Activated T-helper 17 cell treated with anti-CD3 and anti-CD28 coated beads, Interleukin-2, amount 50 U/mL, for 72 hours (primary cell): ENCODE results near the gene OR4A47. TPM values are rescaled to one million over a fixed set of nuclear protein-coding genes. Genes with fewer than 3 reads are reported as not detected.
"Not testable (repeated sequence)": the region's sequence is repeated elsewhere in the genome, so short reads cannot be mapped to it uniquely, and the experiment has no call there.

ENCODE experiments used
- ATAC-seq: fragments of 150-1000 bp; cut with Tn5 transposase; replicated peaks from 2 replicates; pipeline ENCODE4 v1.10.0; 2021; ENCODE audit warnings: mild to moderate bottlenecking, moderate library complexity
- H3K27ac Mint-ChIP-seq: one replicate; pipeline ENCODE4 v1.8.0; 2022; ENCODE audit warnings: mixed read lengths
- H3K27me3 Mint-ChIP-seq: one replicate; pipeline ENCODE4 v1.8.0; 2022; ENCODE audit warnings: mixed read lengths
- H3K36me3 Mint-ChIP-seq: one replicate; pipeline ENCODE4 v1.8.0; 2022; ENCODE audit warnings: low read depth, mild to moderate bottlenecking, mixed read lengths
- H3K4me1 Mint-ChIP-seq: one replicate; pipeline ENCODE4 v1.8.0; 2022; ENCODE audit warnings: mixed read lengths
- H3K4me3 Mint-ChIP-seq: one replicate; pipeline ENCODE4 v1.8.0; 2022; ENCODE audit warnings: mild to moderate bottlenecking, mixed read lengths
- H3K9me3 Mint-ChIP-seq: one replicate; pipeline ENCODE4 v1.8.0; 2022; ENCODE audit warnings: mixed read lengths
- total RNA-seq, 2 donors: library from RNA; stranded (reverse); gene quantifications; one replicate each; pipeline ENCODE4 v1.2.3, GENCODE V29; 2022

The OR4A47 gene
- total RNA-seq, result not detected

- not testable (repeated sequence) for H3K4me3 Mint-ChIP-seq, H3K27me3 Mint-ChIP-seq, H3K27ac Mint-ChIP-seq, H3K36me3 Mint-ChIP-seq, H3K9me3 Mint-ChIP-seq, H3K4me1 Mint-ChIP-seq, ATAC-seq
Observed at GRCh38 chr11:48488493-48488892, at the start of gene OR4A47. TSS of gene OR4A47 (plus strand) at chr11:48488793. CDS start at chr11:48488793, 0 bp downstream.

- H3K36me3 Mint-ChIP-seq, ATAC-seq, H3K4me3 Mint-ChIP-seq, H3K27ac Mint-ChIP-seq, H3K4me1 Mint-ChIP-seq: not testable (repeated sequence)
- Mint-ChIP-seq H3K27me3 (peaks cover 16% of the 10 kb centered on the region), H3K9me3 (peaks cover 22% of the 10 kb centered on the region)
Observed at GRCh38 chr11:48455909-48456308, 32.7 kb upstream of the OR4A47 start.

GRCh38 chr11:48473966-48474365 is 14.6 kb upstream of the OR4A47 start:
- H3K9me3 Mint-ChIP-seq, H3K4me1 Mint-ChIP-seq, H3K27me3 Mint-ChIP-seq, H3K4me3 Mint-ChIP-seq, H3K27ac Mint-ChIP-seq, H3K36me3 Mint-ChIP-seq, ATAC-seq: not testable (repeated sequence)

GRCh38 chr11:48474703-48475102 is 13.9 kb upstream of the OR4A47 start:
- ATAC-seq, H3K4me1 Mint-ChIP-seq, H3K4me3 Mint-ChIP-seq, H3K9me3 Mint-ChIP-seq, H3K36me3 Mint-ChIP-seq, H3K27ac Mint-ChIP-seq, H3K27me3 Mint-ChIP-seq: not testable (repeated sequence)

- not testable (repeated sequence) for H3K9me3 Mint-ChIP-seq, H3K36me3 Mint-ChIP-seq, H3K4me1 Mint-ChIP-seq, H3K4me3 Mint-ChIP-seq, ATAC-seq, H3K27me3 Mint-ChIP-seq, H3K27ac Mint-ChIP-seq
Observed at GRCh38 chr11:48506169-48506568, 17.6 kb downstream of the OR4A47 start.

- Mint-ChIP-seq H3K27me3 (no peaks in the 10 kb centered on the region), H3K9me3 (no peaks in the 10 kb centered on the region), H3K27ac (no peak overlapping the region), H3K36me3 (no peaks in the 10 kb centered on the region), H3K4me3 (no peak overlapping the region), H3K4me1 (no peaks in the 10 kb centered on the region)
- no peak for ATAC-seq
Observed at GRCh38 chr11:48538991-48539390, 50.4 kb downstream of the OR4A47 start.

Other genes with a start within 250 kb of the OR4A47 start
- not detected for gene OR4X2, start 243.7 kb upstream of the OR4A47 start, total RNA-seq
- not detected for gene OR4X1, start 224.9 kb upstream of the OR4A47 start, total RNA-seq
- gene OR4S1, start 182.6 kb upstream of the OR4A47 start, total RNA-seq, result not detected
- gene OR4C3, start 163.9 kb upstream of the OR4A47 start, total RNA-seq, result not detected
- gene OR4C5, start 122.3 kb upstream of the OR4A47 start, total RNA-seq, result not detected